Hepatocyte (in vitro differentiated cells): ENCODE results near the gene PRR36.

Source experiments
- CTCF ChIP-seq: fragments of 200-600 bp; sonication (generic); IDR thresholded peaks from 2 replicates; pipeline ENCODE4 v1.5.1; 2016; ENCODE audit warnings: antibody characterized with exemption, mild to moderate bottlenecking; ENCODE audit not compliant: poor library complexity
- EZH2 ChIP-seq: fragments of 200-600 bp; sonication (generic); IDR thresholded peaks from 2 replicates; pipeline ENCODE4 v1.6.1; 2016; ENCODE audit warnings: antibody characterized with exemption, mild to moderate bottlenecking, borderline replicate concordance

- no peak for TF ChIP-seq CTCF
- no peak for TF ChIP-seq EZH2
These were observed 5.6 kb upstream of the PRR36 start for GRCh38 chr19:7879836-7880235.
